SH-SY5Y (cell line): Measurements from ENCODE around the gene BHLHE40.

Experiments
- GATA2 ChIP-seq: IDR thresholded peaks from 2 replicates; pipeline ENCODE4 v1.6.1; 2011; ENCODE audit warnings: mild to moderate bottlenecking, low read depth, low read length
- GATA3 ChIP-seq: IDR thresholded peaks from 2 replicates; pipeline ENCODE4 v1.6.1; 2011; ENCODE audit warnings: low read depth, mild to moderate bottlenecking, low read length, moderate library complexity

- TF ChIP-seq GATA2 (no peak), GATA3 (no peak)
Observed at GRCh38 chr3:4986782-4987537, 7.7 kb downstream of the BHLHE40 start.
